CD4-positive, alpha-beta T cell treated with Interleukin-17A for 1 hour (primary cell): ENCODE measurements around the gene LRRC8D.

ENCODE experiments used
- DNase-seq: peaks from one replicate; pipeline ENCODE4 v3.0.0-alpha.2; 2020

The LRRC8D gene

DNA sequence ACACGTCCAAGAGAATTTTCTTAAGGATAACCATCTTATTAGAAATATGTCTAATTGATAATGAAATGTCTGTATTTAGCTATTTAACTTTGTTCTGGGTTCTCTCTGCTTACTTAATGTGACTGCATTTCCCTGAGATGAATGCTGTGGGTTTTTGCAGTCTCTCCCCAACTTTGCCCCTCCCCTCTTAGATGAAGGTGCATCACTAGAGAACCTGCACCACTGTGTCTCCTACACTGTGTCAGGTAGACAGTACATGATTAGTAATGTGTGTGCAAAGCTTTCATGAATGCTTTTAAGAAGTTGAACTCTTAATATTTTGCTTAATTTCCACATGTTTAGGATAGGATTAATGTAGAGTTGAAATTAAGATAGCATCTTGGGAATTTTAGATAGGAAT lies 51.7 kb downstream of the LRRC8D start:
- DNase-seq = no peak

DNA sequence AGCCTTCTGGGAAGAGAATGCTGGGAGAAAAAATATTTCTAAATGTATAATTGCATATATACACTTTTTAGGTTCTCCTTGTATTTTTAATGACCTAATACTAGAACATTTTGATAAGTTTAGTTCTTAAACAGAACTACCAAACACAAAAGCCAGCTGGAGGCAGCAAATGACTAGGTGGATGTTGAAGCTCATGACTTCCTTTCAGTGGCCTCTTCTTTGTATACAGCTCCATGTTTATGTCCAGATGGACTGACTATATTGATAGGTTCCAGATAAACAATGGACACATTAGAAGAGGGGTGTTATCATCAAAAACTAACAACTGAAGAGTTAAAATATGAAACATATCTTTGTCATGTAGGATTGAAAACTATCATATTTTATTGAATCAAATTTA lies 52.5 kb downstream of the LRRC8D start:
- no peak for DNase-seq

- peak; percentile 41 for DNase-seq
These were observed 52.9 kb downstream of the LRRC8D start for GRCh38 chr1:89873770-89874169.

- DNase-seq = no peak
These were observed 55.6 kb downstream of the LRRC8D start for GRCh38 chr1:89876463-89876862.

- DNase-seq = no peak
These were observed 56.9 kb downstream of the LRRC8D start for GRCh38 chr1:89877756-89878155.

GRCh38 chr1:89878256-89878655 lies 57.4 kb downstream of the LRRC8D start:
- DNase-seq = no peak

DNA sequence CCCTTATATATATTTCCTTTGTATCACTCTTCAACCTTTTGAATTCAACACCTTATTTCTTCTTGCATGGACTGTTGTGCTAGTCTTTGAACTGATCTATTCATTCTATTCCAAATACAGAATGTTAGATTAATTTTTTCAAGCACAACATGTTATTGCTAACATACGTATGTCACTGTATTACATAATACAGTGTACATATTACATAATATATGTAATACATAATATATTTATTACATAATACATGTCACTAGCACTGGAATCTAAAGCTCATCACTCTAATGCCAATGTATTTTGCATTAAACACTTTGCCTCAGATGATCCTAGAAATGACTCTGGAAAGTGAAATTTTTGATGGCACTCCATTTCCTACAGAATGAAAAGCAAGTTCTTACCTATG lies 59.8 kb downstream of the LRRC8D start:
- no peak for DNase-seq

- no peak for DNase-seq
These were observed 60.7 kb downstream of the LRRC8D start for GRCh38 chr1:89881415-89882058.

GRCh38 chr1:89882348-89883029 lies 61.7 kb downstream of the LRRC8D start:
- DNase-seq = no peak

DNA sequence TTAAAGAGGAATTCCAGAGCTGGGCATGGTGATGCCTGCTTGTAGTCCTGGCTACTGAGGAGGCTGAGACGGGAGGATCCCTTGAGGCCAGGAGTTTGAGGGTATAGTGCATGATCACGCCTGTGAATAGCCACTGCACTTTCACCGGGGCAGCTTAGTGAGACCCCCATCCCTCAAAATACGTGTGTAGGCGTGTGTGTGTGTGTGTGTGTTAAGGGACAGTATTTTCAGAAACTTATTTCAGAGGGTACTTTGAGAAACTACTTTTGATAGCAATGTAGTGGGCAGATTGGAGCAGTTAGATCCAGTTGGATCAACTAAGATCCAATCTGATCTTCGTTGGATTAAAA lies 62.2 kb downstream of the LRRC8D start:
- DNase-seq = no peak

DNA sequence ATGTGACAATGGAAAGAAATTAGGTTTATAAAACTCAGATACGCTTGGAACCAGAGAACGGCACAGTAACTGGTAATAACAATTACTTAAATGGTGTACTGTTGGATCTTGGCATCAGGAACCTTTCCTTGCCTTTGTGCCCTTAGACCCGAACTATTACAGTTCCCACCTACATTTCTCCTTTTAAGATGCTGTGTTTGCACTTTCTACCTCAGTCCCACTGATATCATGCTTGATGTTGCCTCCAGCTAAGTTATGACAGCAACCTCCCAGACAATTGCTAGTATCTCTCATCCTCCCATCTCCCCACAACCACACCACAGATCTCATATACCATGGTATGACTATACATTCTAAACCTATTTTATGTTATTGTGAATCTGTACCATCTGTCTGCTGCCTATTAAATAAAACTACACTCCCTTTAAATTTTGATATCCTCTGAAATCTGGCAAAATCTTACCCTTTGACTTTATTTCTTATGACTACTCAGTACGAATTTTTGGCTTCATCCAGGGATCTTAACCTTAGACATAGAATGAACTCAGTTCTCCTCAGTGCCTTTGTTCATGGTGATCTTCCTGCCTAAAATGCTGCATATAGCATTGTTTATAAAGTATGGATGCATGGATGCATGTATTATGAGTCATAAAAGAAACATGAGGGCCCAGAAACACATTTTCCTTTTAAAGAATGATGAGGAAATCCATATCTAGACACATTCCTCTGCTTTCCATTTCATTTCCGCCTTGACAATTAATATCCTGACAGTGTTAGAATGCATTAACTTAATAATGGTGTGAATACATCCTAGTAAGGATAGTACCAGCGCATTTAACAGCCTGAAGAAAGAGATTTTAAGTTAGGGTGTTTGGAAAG lies 64.1 kb downstream of the LRRC8D start:
- DNase-seq = no peak

DNA sequence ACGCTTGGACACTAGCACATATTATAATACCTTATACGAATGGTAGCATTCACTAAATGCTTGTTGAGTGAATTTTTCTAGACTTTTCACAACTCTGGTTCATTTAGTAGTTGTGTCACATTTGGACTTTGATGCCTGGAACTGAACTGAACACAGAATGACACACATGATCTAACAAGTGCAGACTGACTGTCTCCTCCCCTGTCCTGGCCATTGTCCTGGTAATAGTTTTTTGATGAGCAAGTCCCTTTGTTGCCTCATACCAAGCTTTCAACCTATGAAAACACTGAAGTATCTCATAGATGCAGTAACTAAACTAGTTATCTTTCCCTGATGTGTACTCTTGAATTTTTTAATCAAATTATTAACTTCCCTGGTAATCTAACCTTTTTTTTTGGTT lies 66.4 kb downstream of the LRRC8D start:
- no peak for DNase-seq

DNA sequence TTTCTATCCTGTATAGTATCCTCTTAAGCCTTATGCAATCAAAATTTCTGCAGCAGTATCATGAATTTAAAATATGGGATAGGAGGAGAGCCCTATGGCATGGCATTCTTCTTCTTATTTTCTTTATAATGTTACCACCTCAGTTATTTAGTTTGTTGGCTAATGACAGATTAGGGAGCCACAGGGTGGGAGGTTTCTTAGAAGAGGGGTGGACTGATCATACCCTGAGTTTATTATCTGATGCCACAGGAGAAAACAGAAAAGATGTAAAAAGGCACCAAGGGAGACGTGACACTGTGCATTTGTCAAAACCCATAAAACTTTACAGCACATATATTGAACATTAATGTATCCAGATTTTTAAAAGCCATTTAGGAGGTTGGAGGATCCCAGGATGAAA lies 66.9 kb downstream of the LRRC8D start:
- no peak for DNase-seq

- DNase-seq = no peak
These were observed 67.9 kb downstream of the LRRC8D start for GRCh38 chr1:89888480-89889322.

DNA sequence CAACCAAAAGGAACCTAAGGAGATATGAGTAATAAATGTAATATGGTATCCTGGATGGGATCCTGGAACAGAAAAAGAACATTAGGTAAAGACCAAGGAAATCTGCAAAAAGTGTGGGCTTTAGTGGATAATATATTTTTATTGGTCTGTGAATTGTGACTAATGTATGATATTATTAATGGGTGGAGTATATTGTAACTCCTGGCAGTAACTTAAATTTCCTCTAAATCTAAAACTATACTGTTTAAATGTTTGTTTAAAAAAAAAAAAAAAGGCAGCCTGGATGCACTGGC lies 68.4 kb downstream of the LRRC8D start:
- no peak for DNase-seq

DNA sequence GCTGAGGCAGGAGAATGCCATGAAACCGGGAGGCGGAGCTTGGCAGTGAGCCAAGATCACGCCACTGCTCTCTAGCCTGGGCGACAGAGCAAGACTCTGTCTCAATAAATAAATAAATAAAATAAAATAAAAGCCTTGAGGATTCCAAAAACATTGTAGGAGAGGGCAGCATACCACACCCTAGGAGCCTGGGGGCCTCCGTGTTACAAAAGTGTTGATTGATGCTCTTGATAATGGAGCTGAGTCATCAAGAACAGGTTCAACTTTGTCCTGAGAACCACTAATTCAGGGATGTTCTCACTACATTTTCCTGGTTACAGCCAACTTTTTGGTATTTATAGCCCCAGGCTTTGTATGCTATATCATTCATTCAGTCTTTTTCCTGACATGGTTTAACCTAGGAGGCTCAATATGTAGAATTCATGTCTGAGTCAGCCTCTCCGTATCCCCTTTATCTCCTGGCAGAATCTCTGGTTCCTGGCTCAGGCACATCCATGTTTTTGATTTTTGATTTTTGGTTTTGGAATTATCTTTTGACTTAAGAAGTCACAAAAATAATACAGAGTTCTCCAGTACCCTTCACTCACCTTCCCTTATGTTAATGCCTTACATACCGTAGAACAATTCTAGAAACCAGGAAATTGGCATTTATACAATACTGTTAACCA lies 69.4 kb downstream of the LRRC8D start:
- no peak for DNase-seq

- DNase-seq = no peak
These were observed 72.0 kb downstream of the LRRC8D start for GRCh38 chr1:89892816-89893215.

DNA sequence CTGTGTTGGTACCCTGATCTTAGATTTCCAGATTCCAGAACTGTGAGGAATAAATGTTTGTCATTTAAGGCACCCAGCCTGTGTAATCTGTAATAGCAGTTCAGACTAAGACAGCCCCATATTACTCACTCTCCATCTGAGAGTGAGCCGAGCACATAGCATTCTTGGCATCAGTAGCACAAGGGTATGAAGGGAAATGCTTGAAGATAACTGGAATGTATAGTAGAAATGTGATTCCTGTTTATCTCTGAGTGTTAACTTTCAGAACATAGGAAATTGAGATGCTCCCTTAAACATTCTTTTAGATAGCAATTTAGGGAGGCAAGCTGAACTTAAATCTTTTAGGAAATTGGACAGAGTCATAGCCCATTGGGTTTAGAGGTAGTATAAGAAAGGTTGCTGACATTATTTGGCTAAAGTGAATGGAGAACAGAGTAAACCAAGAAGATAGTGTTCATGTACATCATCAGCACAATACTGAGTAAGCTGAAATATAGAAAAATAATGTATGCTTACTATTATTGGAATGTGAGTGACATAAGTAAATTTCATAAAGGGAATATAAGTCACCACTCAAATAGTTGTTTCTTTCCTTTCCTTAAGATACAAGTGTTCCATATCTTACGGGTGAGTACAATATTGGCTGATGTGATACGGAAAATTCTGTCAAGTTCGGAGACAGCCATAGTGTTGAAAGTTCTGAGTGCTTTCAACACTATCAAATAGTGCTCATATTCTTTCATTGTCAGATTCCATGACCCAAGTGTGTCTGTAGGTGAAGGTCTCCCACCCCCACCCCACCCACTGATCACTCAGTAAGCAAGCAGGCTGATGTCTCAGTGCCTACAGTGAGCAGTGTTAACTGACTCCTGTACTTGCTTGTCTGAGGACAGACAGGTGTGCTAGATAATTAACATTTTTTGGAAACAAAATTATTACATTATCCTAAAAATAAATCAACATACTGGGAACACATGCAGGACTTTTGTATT lies 73.7 kb downstream of the LRRC8D start:
- DNase-seq = no peak

DNA sequence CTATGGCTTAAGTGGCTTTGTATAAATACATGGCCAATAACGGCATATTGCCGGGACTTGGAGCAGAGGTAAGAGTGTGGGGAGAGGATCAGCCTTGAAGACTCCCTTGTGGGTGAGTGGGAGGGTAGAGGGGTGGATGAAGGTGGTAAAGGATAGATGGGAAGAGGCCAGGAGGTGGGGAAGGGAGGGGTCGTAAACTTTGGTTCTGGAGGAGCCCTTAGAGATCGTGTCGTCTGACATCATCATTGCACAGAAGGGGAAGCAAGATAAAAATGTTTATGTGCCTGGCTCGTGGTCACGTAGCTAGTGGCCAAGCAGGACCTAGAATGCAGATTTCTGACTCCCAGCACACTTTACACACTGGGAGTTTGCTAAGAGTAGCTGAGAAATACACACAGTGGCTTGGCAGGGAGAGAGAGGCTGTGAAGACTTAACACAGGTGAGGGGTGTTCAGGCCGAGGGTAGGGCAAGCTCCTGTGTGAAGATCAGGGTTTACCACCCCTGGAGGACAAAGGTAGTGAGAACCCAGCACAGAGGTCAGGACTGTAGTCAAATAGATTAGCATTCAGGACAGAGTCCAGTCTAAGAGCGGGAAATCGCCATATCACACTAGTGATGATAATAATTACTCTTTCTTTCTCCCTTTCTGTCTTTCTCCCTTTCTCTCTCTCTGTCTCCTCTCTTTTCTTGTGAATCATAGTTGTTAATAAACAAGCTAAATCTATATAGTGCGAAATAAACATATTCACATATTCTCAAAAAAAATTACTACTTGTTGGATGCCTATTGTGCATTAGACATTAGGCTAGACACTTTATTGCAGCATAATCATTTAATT lies 75.5 kb downstream of the LRRC8D start:
- no peak for DNase-seq

DNA sequence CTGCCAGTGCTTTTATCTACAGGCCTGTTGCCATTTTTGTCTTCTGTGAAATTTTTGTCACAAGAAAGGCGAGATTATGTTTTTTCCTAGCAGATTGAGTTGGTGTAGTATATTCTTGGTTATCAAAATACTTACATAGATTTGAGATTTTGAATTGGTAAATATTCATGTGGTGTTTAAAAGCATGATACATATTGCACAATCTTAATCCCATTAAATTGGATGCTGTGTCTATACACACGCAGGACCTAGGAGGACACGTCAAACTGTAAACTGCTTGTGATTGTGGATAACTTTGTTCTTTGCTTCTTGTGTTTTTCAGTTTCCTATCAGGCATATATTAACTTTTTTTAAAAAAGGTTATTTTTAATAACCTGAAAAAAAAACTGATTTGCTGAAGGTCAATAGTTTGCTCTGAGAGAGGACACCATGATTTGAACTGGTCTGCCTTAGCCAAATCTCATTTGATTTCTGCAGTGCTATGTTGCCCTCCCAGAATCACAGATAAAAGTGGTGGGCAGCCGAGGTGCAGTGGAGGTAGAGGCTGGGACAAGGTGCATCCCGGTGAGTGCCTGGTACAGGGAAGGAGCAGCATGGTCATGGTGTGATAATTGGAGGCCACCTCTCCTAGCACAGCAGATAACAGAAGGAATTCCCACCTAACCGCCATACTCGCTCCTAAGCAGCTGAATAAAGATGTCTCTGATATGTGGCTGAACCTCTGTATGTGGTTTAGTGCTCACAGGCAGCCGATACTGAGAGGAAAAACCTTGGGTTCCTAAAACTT lies 76.7 kb downstream of the LRRC8D start:
- no peak for DNase-seq
